ENCODE data around the gene DNLZ.

- TF ChIP-seq POLR2A (IDR thresholded peaks at IDR 0.05) (peak; percentile 83 to 94), CTCF (IDR thresholded peaks at IDR 0.05 in 4 of 5, conservative IDR thresholded peaks at IDR 0.05 in 1 of 5) (no peak)
These were observed 47.1 kb upstream of the DNLZ start, which contains the start of the genes ENTR1 and PMPCA for GRCh38 chr9:136410500-136411287.
